HG03064 (cell line): ENCODE measurements around the gene PRXL2B.

Experiments used
- ATAC-seq: cut with Tn5 transposase; IDR thresholded peaks from one replicate; pipeline ENCODE4 v1.9.1; 2021; ENCODE audit warnings: low read depth; ENCODE audit not compliant: unreplicated experiment

The PRXL2B gene

DNA sequence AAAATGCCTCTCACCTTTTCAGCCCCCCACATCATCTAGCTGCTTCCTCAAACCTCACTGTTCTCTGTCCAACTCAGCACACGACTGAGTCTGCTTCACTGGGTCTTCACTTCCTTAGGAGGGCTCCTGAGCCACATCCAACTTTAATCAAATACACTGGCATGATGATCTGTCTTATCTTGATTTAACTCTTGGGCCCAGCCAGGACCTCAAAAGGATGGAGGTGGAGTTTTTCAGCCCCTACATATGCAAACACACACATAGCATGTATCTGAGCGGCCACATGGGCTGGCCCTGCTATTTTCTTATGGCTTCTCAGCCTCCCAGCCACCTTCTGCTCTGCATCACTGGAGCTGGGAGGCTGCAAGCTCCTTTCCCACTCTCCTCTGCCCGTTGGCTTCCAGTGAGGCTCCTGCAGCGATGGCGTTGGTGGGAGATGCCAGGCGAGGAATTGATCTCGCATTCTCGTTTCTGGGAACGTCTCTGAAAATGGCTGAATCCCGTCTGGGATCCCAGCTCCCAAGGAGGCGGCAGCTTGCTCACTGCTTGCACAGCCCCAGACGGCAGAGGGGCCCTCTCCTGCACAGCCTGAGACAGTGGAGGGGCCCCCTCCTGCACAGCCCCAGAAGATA, 1.8 kb upstream of the PRXL2B start:
- no peak for ATAC-seq

DNA sequence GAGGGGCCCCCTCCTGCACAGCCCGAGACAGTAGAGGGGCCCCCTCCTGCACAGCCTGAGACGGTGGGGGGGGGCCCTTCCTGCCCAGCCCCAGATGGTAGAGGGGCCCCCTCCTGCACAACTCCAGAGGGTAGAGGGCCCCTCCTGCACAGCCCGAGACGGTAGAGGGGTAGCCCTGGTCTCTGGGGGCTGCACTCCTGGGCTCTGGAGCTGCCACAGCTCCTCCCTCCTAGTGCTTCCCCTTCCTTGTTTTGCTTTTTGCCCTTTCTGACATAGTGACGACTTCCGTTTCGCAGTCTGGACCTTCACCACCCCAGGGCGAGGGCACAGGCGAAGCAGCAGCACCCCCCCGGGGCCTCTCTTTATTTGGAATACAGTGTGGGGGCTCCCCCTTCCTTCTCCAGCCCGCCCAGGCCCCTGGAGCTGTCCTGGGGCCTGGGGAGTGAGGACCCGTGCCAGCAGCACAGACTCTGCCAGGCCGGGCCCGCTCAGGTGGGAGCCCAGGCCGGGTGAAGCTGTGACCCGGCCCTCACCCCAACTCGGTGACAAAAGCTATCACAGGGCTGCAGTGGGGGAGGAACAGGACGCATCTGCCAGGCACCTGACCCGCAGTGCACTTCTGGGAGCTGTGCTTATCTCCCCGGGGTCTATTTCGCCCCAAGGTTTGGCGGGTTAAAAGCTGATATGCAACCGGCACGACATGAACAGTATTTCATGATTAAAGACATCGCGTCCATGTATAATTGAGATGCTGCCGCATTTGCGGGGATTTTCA, 1.1 kb upstream of the PRXL2B start:
- ATAC-seq = peak; percentile 38

DNA sequence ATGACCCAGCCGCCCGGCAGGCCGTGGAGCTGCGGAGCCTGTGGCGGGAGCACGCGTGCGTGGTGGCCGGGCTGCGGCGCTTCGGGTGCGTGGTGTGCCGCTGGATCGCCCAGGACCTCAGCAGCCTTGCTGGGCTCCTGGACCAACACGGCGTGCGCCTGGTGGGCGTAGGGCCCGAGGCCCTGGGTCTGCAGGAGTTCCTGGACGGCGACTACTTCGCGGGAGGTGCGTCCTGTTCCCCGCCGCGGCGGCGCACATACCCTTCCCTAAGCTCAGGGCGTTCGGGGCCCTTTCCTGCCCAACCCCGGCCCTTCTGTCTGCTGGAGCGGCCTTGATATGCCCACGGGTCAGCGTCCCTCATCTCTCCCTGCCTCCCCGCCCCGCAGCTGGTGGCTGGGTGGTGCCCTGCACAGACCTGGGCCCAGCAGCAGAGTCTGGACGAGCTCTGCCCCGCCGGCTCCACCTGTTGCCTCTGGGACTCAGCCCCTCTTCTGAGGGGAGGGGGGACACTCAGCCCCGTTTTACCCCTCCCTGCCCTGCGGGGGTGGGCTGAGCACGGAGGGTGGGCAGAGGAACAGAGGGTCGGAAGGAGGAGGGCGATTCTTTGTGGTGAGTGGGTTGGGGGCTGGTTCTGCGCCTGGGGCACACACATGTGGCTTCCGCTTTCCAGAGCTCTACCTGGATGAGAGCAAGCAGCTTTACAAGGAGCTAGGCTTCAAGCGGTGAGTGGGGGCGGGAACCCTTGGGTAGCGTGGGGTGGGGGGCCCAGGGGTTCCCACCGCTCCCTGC, 688 bp downstream of the PRXL2B start:
- peak; percentile 10 for ATAC-seq

DNA sequence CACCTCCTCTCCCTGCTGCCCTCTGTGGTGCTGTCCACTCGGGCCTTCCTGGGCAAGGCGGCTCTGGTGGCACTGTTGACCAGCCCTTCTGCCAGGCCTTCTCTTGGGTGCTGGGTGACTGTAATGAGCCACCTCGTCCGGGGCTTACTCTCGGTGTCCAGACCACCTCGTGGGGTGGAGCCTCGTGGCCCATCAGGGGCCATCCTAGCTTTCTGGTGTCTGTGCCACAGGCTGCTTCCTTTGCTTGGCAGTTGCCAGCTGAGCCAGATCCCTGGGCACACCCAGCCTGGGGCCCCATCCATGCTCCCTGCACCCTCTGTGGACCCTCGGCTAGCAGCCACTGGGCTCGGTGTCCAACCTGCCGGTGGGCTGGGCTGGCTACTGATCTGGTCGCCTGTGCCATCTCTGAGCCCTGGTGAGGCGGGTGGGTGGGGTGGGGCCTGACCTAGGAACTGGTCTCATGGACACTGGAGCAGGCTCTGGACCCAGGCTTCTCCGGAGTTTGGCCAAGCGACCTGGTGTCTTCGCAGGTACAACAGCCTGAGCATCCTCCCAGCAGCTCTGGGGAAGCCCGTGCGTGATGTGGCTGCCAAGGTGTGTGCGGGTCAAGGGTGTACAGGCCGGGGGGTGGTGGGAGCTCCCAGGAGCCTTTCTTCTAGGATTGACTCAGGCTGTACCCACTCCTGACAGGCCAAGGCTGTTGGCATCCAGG, 1.4 kb downstream of the PRXL2B start:
- no peak for ATAC-seq

DNA sequence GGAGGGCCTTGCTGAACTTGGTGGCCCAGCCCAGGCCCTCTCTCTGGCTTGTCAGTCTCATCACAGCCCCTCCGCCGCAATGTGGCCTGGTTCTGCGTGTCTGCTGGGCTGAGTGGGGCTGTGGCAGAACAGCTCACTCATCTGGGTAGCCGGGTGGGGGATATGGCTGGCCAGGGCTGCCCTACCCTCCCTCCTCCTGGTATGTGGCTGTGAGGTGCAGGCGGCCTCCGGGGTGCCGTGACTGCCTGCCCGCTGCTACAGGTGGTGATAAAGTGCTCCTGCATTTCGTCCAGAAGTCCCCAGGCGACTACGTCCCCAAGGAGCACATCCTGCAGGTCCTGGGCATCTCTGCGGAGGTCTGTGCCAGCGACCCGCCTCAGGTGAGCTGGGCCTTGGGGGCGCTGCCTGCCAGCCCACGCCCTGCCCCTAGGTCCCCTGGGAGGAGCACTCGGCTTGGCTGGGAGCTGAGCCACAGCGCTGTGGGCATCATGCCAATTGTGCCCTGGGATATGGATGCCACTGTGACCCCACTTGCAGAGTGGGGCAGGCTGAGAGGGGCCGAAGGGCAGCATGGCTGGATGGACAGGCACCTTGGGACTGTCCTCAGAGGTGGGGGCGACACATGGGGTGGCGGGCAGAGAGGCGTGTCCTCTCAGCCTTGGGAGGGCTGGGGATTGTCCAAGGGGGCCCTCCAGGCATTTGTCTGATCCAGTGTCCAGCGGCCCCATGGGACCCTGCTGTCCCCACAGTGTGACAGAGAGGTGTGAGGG, 2.3 kb downstream of the PRXL2B start:
- ATAC-seq = no peak

DNA sequence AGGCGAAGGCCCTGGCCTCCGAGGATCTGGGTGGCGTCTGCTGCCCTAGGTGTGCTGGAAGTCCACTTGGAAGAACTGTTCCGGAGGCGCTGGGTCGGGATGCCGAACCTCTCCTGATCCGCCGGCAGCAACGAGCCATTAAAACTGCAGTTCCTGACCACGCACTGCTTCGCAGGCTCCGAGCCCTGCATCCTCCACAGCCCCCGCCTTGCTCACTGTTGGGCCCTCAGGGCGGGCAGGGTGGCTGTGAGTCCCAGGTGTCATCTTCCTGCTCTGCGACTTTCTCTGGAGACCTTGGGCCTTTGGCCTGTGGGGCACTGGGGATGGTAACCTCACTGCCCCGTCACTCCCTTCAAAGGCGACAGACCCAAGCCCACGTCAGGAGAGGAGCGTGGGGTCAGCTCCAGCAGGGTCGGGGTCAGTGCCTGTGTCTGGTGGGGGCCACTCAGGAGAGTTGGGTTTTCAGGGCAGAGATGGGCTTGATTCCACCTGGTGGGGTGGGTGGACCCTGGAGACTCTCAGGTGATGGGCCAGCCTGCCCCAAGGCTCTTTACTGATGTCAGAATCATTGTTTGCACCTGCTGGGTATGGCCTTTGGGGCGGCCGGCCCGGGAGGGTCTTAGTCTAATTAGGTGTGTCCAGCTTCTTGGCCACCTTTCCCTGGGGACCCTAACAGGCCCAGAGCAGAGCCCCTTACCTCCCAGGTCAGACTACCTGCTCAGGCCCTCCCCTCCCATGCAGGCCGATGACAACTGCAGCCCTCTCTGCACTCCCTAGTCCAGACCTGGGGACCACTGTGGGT, 3.1 kb downstream of the PRXL2B start:
- no peak for ATAC-seq

DNA sequence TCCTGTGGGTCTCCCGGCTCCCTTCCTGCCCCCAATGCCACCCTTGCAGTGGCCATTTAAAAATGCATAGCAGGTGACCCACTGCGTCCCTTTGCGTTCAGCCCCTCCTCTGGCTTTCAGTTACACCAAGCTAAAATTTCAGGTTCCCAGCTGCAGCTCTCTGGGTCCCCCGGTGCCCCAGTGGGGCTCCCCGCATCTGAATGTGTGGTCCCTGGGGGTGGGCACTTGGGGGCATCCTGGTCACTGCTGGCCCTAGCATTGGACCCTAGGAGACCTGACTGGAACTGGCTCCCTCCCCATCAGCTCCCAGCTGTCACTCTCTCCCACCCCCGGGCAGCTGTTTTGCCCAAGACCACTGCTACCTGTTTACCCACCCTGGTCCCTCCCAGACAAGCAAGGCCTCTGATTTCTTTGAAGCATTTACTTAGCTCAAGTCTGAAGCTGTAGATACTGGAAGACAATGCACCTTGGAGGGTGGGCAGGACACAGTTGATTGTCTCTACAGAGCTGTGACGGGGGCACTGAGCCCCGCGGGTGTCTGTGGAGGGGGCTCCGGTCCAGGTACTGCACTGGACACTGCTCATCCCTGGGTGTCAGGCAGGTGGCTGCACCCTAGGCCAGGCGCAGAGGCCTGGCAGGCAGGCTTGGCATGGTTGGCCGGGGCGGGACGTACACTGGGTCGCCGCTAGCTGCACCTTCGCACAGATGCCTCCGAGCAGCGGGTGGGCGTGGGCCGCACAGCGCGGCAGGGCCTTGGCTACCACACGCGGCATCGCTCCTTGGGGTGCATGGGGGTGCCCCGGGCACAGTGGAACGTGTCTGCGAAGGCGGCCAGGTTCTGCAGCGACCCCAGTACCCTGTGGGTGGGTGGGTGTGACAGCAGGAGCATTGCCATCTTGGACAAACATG, 3.9 kb downstream of the PRXL2B start:
- ATAC-seq = no peak

DNA sequence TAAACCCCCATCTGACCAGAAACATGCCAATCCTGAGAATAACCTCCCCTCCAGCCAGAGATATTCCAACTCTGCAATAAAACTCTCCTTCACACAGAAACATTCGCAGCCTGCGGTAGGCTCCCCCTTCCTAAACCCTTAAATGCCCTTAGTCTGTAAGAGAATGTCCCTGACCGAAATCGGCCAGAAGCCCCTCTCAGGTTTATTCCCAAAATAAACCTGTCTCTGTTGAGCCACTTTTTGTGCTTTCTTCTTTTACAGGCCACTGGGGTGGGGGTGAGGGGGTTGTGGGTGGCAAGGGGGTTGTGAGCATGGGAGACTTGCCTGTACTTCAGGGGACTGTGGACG, 4.6 kb downstream of the PRXL2B start:
- no peak for ATAC-seq

DNA sequence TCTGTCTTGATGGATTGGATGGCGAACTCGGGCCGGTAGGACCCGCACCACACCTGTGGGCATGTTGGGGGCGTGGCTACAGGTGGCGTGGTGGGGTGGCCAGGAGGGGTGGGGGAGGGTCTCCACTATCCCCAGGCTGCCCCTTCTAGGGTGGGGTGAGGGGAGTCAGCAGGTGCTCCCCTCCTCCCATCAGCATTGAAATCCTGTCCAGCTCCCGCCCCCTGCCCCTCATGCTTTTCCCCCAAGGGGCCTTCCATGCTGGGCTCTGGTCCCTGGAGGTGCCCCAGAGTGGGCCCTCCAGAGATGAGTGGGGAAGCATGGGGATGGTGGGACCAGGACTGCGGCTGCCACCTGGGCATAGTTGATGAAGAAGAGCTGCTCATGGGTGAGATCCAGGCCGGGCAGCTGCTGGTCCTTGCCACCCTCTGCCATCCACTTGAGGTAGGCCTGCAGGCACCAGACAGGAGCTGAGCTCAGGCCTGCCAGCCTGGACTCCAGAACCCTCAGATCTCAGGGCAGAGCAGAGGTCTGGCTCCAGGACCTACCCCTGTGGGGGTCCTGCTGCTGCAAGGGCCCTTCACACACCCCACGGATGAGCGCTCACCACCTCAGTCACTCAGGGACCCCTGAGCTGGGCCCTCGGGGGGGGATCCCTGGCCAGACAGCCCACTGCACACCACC, 5.1 kb downstream of the PRXL2B start:
- ATAC-seq = no peak

DNA sequence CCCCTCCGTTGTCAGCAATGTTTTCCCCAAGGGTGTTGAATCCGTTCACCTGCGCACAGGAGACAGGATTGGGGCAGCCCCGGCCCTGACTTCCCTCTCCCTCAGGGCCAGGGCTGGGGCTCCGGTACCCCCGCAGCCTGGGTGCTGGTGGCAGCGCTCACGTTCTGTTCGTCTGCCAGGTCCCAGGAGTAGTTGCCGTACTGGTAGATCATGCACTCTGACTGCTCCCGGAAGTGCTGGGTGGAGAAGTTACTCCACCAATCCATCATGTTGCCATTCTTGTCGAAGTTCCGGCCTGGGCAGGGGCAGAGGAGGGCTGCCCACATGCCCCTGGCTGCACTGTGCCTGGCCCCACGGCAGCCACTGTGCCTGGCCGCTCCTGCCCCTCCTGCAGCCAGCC, 6.1 kb downstream of the PRXL2B start:
- no peak for ATAC-seq

DNA sequence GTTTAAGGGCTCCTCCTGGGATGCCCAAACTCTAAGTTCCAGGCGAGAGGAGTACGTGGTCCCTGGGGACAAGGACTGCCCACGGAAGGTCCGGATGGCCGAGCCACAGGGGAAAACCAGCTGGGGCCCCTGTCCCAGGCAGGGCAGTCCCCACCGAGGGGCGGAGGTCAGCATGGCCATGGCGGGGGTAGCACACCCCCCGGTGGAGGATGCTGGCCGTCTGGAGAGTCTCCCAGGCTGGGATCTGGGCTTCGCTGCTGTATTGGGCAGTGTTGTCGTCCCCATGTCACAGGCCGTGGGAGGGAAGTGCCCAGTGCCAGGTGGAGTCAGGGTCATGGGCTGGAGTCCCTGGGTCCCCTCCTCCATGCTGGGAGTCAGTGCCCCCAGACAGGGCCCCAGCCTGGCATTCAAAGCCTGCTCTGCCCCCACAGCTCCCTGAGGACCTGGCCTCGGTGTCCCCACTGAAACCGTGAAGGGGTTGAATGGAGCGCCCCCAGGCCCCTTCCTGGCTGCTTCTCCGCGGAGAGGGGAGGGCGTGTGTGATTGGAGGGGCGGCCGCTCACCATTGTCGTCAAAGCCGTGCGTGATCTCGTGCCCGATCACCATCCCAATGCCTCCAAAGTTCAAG, 6.8 kb downstream of the PRXL2B start:
- ATAC-seq = no peak

DNA sequence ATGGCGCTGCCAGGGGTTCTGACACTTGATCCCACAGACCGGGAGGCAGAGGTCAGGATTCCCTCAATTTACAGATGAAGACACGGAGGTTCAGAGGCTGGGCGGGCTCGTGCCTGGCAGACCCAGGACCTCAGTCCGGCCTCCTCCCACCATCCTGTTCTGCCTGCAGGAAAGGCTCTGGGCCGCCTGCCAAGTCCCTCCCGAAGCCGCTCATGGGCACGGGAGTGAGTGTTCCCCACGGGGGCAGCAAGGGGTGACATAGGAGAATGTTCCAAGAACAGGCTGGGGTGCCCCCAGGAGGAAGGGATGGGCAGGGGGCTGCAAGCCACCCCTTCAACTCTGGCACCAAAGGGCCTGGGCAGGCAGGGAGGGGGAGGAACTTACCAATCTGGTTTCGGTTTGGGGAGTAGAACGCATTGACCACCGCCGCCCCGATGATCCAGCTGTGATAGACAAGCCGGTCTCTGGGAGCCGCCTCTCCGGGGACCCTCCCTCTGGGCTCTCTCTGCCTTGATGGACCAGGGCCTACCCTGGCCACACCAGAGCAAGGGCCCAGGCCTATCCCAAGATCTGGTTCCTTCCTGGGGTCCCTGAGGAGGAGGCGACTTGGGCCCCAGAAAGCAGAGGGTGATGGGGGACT, 7.5 kb downstream of the PRXL2B start:
- ATAC-seq = no peak

DNA sequence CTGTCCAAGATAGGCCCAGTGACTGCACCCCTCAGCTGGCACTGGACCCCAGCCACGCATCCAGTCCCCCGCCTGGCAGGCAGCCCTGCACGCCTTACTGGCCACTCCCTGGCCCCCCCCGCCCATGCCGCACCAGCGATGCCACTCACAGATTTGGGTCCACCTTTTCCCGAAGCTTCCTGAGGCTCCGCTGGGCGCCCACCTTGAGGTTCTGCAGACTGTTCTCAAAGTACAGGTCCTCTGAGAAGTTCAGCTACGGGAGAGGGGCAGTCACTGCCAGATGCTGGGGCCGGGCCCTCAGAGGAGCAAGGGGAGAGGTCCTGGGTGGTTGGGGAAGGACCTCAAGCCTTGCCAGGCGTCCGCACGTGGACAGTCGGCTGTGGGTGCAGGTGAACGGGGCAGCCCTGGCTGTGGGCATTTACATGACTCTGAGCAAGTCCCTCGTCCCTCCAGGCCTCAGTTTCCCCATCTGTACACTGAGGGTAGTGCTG, 8.1 kb downstream of the PRXL2B start:
- ATAC-seq = no peak

DNA sequence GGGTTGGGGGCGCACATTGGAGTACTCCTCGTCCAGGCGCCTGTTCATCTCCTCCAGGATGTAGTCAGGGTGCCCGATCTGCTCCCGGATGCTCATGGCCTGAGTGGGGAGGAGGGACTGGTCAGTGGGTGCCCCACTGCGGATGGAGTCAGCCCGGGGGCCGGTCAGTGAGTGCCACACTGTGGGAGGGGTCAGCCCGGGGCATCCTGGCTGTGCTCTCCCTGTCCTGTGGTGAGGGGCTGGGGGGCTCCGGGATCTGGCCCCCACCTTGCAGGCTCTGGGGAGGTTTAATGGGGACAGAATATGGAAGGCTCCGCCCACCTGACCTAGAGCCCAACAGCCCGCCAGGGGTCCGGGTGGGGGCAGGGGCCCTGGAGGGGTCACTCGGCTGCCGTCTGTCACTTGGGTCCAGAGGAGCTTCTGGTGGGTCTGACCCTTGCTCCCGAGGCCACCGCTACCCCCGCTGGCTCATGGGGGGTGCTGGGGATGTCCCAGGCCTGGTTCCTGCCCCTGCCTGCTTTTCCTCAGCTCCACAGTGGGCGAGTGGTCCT, 8.8 kb downstream of the PRXL2B start:
- no peak for ATAC-seq

DNA sequence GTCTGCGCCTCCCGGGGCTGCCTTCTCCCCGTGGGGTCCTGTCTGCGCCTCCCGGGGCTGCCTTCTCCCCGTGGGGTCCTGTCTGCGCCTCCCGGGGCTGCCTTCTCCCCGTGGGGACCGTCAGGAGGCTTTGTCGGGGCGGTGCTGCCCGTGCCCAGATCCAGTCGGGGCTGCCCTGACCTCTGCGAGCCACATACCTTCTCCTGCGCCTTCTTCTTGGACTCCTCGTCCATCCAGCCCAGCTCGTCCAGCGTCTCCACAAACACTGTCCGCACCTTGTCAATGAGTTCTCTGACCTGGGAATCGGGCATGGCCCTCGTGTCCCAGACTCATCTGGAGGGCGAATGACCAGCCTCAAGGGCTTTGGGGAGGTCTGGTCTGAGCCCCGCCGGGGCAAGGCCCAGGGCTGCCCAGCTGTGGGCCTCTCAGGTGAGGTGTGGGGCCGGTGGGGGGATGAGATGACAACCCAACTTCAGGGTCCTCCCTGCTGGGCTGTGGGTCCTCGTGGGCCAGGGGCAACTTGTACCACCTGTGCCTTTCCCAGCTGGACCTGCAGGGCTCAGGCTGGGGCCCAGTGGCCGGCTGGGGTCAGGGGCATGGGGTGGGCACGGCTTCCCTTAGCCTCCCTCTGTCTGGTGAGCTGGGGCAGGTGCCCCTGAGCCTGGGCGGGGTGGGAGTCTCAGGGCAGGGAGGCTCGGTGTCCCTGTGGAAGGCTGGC, 9.4 kb downstream of the PRXL2B start:
- ATAC-seq = no peak
